ENCODE data around the gene CPVL. TPM values are rescaled to one million over a fixed set of nuclear protein-coding genes. Genes with fewer than 3 reads are reported as not detected.

CPVL gene
- total RNA-seq, 1 donor from 2014 or later = 86.3 TPM

GRCh38 chr7:29105752-29106668, 40.3 kb downstream of the CPVL start:
- intact Hi-C loops (cut with micrococcal nuclease) = loop anchor here (1.0 to 10.0 kb wide), 2 partner anchors 151 to 184 kb away; partner anchors contain the start of gene TRIL
- DNase-seq = no peak

GRCh38 chr7:29105191-29105590, 41.1 kb downstream of the CPVL start:
- TF ChIP-seq CTCF (IDR thresholded peaks at IDR 0.05; ENCODE audit: borderline replicate concordance) = no peak
- H3K27ac ChIP-seq (replicated peaks) = no peak overlapping the region
- intact Hi-C loops (cut with micrococcal nuclease) = loop anchor here (10.0 kb wide), 1 partner anchor 150 kb away; the partner anchor contains the start of gene TRIL

More at GRCh38 chr7:29105752-29106668, 40.3 kb downstream of the CPVL start:
- H3K4me3 ChIP-seq = no peak overlapping the region
- H3K4me1 ChIP-seq = peaks cover 26% of the 10 kb centered on the region
- no peak overlapping the region for H3K27ac ChIP-seq (replicated peaks)
- H3K9me3 ChIP-seq (replicated peaks) = no peaks in the 10 kb centered on the region
- peak; percentile 93 for TF ChIP-seq CTCF (IDR thresholded peaks at IDR 0.05; ENCODE audit: borderline replicate concordance)
- no peaks in the 10 kb centered on the region for H3K36me3 ChIP-seq
- no peaks in the 10 kb centered on the region for H3K27me3 ChIP-seq (ENCODE audit: low read depth)

GRCh38 chr7:29102558-29103151, 43.7 kb downstream of the CPVL start:
- peak; percentile 84 for TF ChIP-seq CTCF (IDR thresholded peaks at IDR 0.05; ENCODE audit: borderline replicate concordance)
- Histone ChIP-seq H3K27me3 (ENCODE audit: low read depth) (no peaks in the 10 kb centered on the region), H3K36me3 (no peaks in the 10 kb centered on the region), H3K4me3 (no peak overlapping the region), H3K27ac (replicated peaks) (no peak overlapping the region), H3K9me3 (replicated peaks) (no peaks in the 10 kb centered on the region), H3K4me1 (peaks cover 32% of the 10 kb centered on the region)
- peak; percentile 69 for DNase-seq
- intact Hi-C loops (cut with micrococcal nuclease) = loop anchor here (10.0 kb wide), 1 partner anchor 148 kb away; the partner anchor contains the start of gene TRIL

More at GRCh38 chr7:29105191-29105590, 41.1 kb downstream of the CPVL start:
- peaks cover 34% of the 10 kb centered on the region for H3K4me1 ChIP-seq
- no peak overlapping the region for H3K4me3 ChIP-seq
- no peaks in the 10 kb centered on the region for H3K27me3 ChIP-seq (ENCODE audit: low read depth)
- no peak for DNase-seq
- no peaks in the 10 kb centered on the region for H3K9me3 ChIP-seq (replicated peaks)
- H3K36me3 ChIP-seq = no peaks in the 10 kb centered on the region

GRCh38 chr7:29100924-29101323, 45.4 kb downstream of the CPVL start:
- no peaks in the 10 kb centered on the region for H3K36me3 ChIP-seq
- H3K4me1 ChIP-seq = peaks cover 28% of the 10 kb centered on the region
- H3K4me3 ChIP-seq = no peak overlapping the region
- peak overlapping the region; percentile 70 for H3K27ac ChIP-seq (replicated peaks)
- TF ChIP-seq CTCF (IDR thresholded peaks at IDR 0.05; ENCODE audit: borderline replicate concordance) = no peak
- no peaks in the 10 kb centered on the region for H3K27me3 ChIP-seq (ENCODE audit: low read depth)
- intact Hi-C loops (cut with micrococcal nuclease) = loop anchor here (10.0 kb wide), 1 partner anchor 146 kb away; the partner anchor contains the start of gene TRIL
- no peaks in the 10 kb centered on the region for H3K9me3 ChIP-seq (replicated peaks)
- DNase-seq = no peak
